K562 (cell line): ENCODE measurements around the gene SLC16A1. TPM values are rescaled to one million over a fixed set of nuclear protein-coding genes. Genes with fewer than 3 reads are reported as not detected.

ENCODE experiments used
- CC2D1A ChIP-seq: fragments of 450-650 bp; IDR thresholded peaks from 2 replicates; pipeline ENCODE4 v1.6.1; 2017; ENCODE audit warnings: mild to moderate bottlenecking
- DIDO1 ChIP-seq: fragments of 450-650 bp; IDR thresholded peaks from 2 replicates; pipeline ENCODE4 v1.6.1; 2016; ENCODE audit warnings: low read depth, missing biosample characterization, missing genetic modification characterization
- E2F6 ChIP-seq, 2 experiments: IDR thresholded peaks; 2 replicates each; pipeline ENCODE4 v1.6.1; 2011; ENCODE audit warnings: borderline replicate concordance in 1 of 2, control low read depth in 1 of 2, low read depth in 1 of 2, low read length in 1 of 2, mild to moderate bottlenecking in 1 of 2, mixed read lengths in 1 of 2, moderate library complexity in 1 of 2; ENCODE audit not compliant: insufficient read depth in 1 of 2, insufficient read length in 1 of 2, poor library complexity in 1 of 2, severe bottlenecking in 1 of 2; ENCODE audit errors: extremely low read depth in 1 of 2
- EGR1 ChIP-seq: fragments of 450-650 bp; conservative IDR thresholded peaks from 2 replicates; pipeline ENCODE4 v1.6.1; 2017; ENCODE audit warnings: mild to moderate bottlenecking
- ELF4 ChIP-seq: fragments of 450-650 bp; formaldehyde crosslinking; IDR thresholded peaks from 2 replicates; pipeline ENCODE4 v1.4.0; 2022; ENCODE audit warnings: missing genetic modification characterization
- FOXA3 ChIP-seq, 2 experiments: fragments of 450-650 bp in 1 of 2; sonication (generic) in 1 of 2; formaldehyde crosslinking; IDR thresholded peaks in 1 of 2; conservative IDR thresholded peaks in 1 of 2; 2 replicates each; pipeline versions ENCODE4 v1.4.0 to v1.8.0; 2020 to 2022; ENCODE audit warnings: mild to moderate bottlenecking in 2 of 2, missing genetic modification reagents in 1 of 2
- ILK ChIP-seq: fragments of 450-650 bp; IDR thresholded peaks from 2 replicates; pipeline ENCODE4 v1.6.1; 2016; ENCODE audit warnings: missing genetic modification characterization, low read depth, mild to moderate bottlenecking, missing compliant biosample characterization, moderate library complexity, borderline replicate concordance
- IRF1 ChIP-seq: sonication (generic); formaldehyde crosslinking; IDR thresholded peaks from 2 replicates; pipeline ENCODE4 v1.8.0; 2022; ENCODE audit warnings: missing genetic modification reagents, mild to moderate bottlenecking, borderline replicate concordance
- JUN ChIP-seq, 2 experiments: sonication (generic) in 1 of 2; formaldehyde crosslinking in 1 of 2; IDR thresholded peaks; 2 replicates each; pipeline versions ENCODE4 v1.6.1 to v1.8.0; 2012 to 2022; ENCODE audit warnings: borderline replicate concordance in 2 of 2, mild to moderate bottlenecking in 2 of 2, improper control_type of control experiment in 1 of 2, low read depth in 1 of 2, low read length in 1 of 2, missing genetic modification reagents in 1 of 2
- KAT8 ChIP-seq: fragments of 450-650 bp; IDR thresholded peaks from 2 replicates; pipeline ENCODE4 v1.6.1; 2016; ENCODE audit warnings: low read depth, mild to moderate bottlenecking
- KDM1A ChIP-seq, 2 experiments: fragments of 450-650 bp; IDR thresholded peaks; 2 replicates each; pipeline ENCODE4 v1.6.1; 2016; ENCODE audit warnings: mild to moderate bottlenecking in 2 of 2
- MCM3 ChIP-seq: fragments of 450-650 bp; IDR thresholded peaks from 2 replicates; pipeline ENCODE4 v1.6.1; 2016
- MXD1 ChIP-seq: fragments of 250-450 bp; sonication (Bioruptor Pico); IDR thresholded peaks from 2 replicates; pipeline ENCODE4 v1.8.0; 2021; ENCODE audit warnings: borderline replicate concordance, mild to moderate bottlenecking, moderate library complexity; ENCODE audit not compliant: poor library complexity, severe bottlenecking
- POLR2AphosphoS2 ChIP-seq: IDR thresholded peaks from 2 replicates; pipeline ENCODE4 v1.6.1; 2012; ENCODE audit warnings: low read length, improper control_type of control experiment
- RBM15 ChIP-seq: fragments of 200-400 bp; formaldehyde crosslinking; IDR thresholded peaks from 2 replicates; pipeline ENCODE4 v1.6.1; 2018; ENCODE audit warnings: mild to moderate bottlenecking, low read length, moderate library complexity; ENCODE audit not compliant: insufficient read depth
- RBM22 ChIP-seq: fragments of 200-400 bp; formaldehyde crosslinking; IDR thresholded peaks from 2 replicates; pipeline ENCODE4 v1.6.1; 2018; ENCODE audit warnings: low read length, low read depth; ENCODE audit not compliant: poor library complexity, severe bottlenecking
- RFX5 ChIP-seq: IDR thresholded peaks from 2 replicates; pipeline ENCODE4 v1.6.1; 2011; ENCODE audit warnings: low read depth, mild to moderate bottlenecking, improper control_type of control experiment, low read length
- RNF2 ChIP-seq: sonication (generic); IDR thresholded peaks from 2 replicates; pipeline ENCODE4 v1.6.1; 2016
- SNIP1 ChIP-seq: fragments of 450-650 bp; IDR thresholded peaks from 2 replicates; pipeline ENCODE4 v1.7.1; 2017; ENCODE audit warnings: low read depth, mild to moderate bottlenecking
- TAL1 ChIP-seq: fragments of 450-650 bp; IDR thresholded peaks from 2 replicates; pipeline ENCODE4 v1.6.1; 2016; ENCODE audit warnings: mild to moderate bottlenecking
- TCF7L2 ChIP-seq: fragments of 150-350 bp; IDR thresholded peaks from 2 replicates; pipeline ENCODE4 v1.6.1; 2016; ENCODE audit warnings: low read depth, mild to moderate bottlenecking, low read length, moderate library complexity
- TEAD1 ChIP-seq, 2 experiments: fragments of 450-650 bp in 1 of 2; sonication (generic) in 1 of 2; formaldehyde crosslinking; IDR thresholded peaks; 2 replicates each; pipeline versions ENCODE4 v1.4.0 to v1.8.0; 2020 to 2022; ENCODE audit warnings: mild to moderate bottlenecking in 2 of 2, missing genetic modification reagents in 1 of 2
- ZBED1 ChIP-seq: IDR thresholded peaks from 2 replicates; pipeline ENCODE4 v1.6.1; 2014
- ZFPM2 ChIP-seq: fragments of 250-450 bp; sonication (Bioruptor Pico); IDR thresholded peaks from 2 replicates; pipeline ENCODE4 v1.5.1; 2022; ENCODE audit warnings: mild to moderate bottlenecking
- ZNF12 ChIP-seq: sonication (generic); formaldehyde crosslinking; IDR thresholded peaks from 2 replicates; pipeline ENCODE4 v1.4.0; 2020; ENCODE audit warnings: mild to moderate bottlenecking, missing genetic modification reagents
- ZNF449 ChIP-seq: fragments of 250-450 bp; sonication (Bioruptor Pico); IDR thresholded peaks from 2 replicates; pipeline ENCODE4 v1.8.0; 2022; ENCODE audit warnings: moderate library complexity, mild to moderate bottlenecking, inconsistent platforms
- polyA plus RNA-seq, 8 experiments: library from polyadenylated mRNA; depleted of rRNA in 4 of 8; stranded (reverse) in 5 of 8; unstranded in 3 of 8; fragments of >200 nt; fragmentation: Nextera tagmentation in 2 of 8; fragmentation: Illumina TruSeq in 1 of 8; extraction: Ambion mirVana in 2 of 8; extraction: Trizol in 1 of 8; gene quantifications; 2 replicates each; pipeline versions ENCODE4 v1.2.1 to v1.2.3, GENCODE V29; 2011 to 2014; ENCODE audit warnings: inconsistent platforms in 1 of 8, missing spikeins in 1 of 8
- total RNA-seq, 7 experiments: library from RNA; depleted of rRNA in 6 of 7; stranded (reverse); fragments of >200 nt in 6 of 7; fragmentation: Illumina TruSeq in 2 of 7; extraction: Trizol in 2 of 7; gene quantifications; 2 replicates each; pipeline versions ENCODE4 v1.2.1 to v1.2.3, GENCODE V29; 2011 to 2021; ENCODE audit warnings: low replicate concordance in 1 of 7

SLC16A1 gene
- total and polyA plus RNA-seq, 9 of the 15 experiments (the other 6 are each of a cell fraction or from before 2014, with no cell fraction given), result 73.1 to 244 (median 117) TPM

GRCh38 chr1:112893288-112894009 lies 62.5 kb downstream of the SLC16A1 start (continued):
- TF ChIP-seq POLR2AphosphoS2 (no peak), KDM1A (IDR thresholded peaks at IDR 0.05) (peak; percentile 52 to 66), MXD1 (no peak), ZNF12 (no peak), ZBED1 (no peak), E2F6 (IDR thresholded peaks at IDR 0.05; ENCODE audit: borderline replicate concordance in 1 of 2, extremely low read depth in 1 of 2, insufficient read depth in 1 of 2, insufficient read length in 1 of 2, low read depth in 1 of 2, low read length in 1 of 2, poor library complexity in 1 of 2, severe bottlenecking in 1 of 2) (no peak), KAT8 (no peak), ILK (no peak), RFX5 (no peak), RBM22 (no peak), JUN (IDR thresholded peaks at IDR 0.05; ENCODE audit: borderline replicate concordance, low read depth, low read length) (no peak), JUN (CRISPR knock-in tag; IDR thresholded peaks at IDR 0.05; ENCODE audit: borderline replicate concordance) (no peak), SNIP1 (no peak), CC2D1A (peak; percentile 61; the same call in 1 of the 2 replicates), ELF4 (CRISPR knock-in tag) (no peak), RNF2 (peak; percentile 67), ZFPM2 (CRISPR knock-in tag) (no peak), TCF7L2 (no peak), EGR1 (no peak), TAL1 (peak; percentile 86), TEAD1 (CRISPR knock-in tag; IDR thresholded peaks at IDR 0.05) (no peak), ZNF449 (CRISPR knock-in tag) (no peak), IRF1 (CRISPR knock-in tag) (no peak), FOXA3 (CRISPR knock-in tag; conservative IDR thresholded peaks at IDR 0.05 in 1 of 2, IDR thresholded peaks at IDR 0.05 in 1 of 2) (no peak), DIDO1 (tag) (no peak), RBM15 (no peak), MCM3 (no peak)
